Ramos (cell line): ENCODE measurements around the gene PRADC1.

ENCODE experiments used
- in situ Hi-C: fragments of 300-500 bp; cut with MboI; formaldehyde crosslinking; loops from one replicate; pipeline ENCODE4 v1.14.3; 2022; ENCODE audit warnings: low sequenced_read_pairs; ENCODE audit not compliant: unreplicated experiment

Gene PRADC1

DNA sequence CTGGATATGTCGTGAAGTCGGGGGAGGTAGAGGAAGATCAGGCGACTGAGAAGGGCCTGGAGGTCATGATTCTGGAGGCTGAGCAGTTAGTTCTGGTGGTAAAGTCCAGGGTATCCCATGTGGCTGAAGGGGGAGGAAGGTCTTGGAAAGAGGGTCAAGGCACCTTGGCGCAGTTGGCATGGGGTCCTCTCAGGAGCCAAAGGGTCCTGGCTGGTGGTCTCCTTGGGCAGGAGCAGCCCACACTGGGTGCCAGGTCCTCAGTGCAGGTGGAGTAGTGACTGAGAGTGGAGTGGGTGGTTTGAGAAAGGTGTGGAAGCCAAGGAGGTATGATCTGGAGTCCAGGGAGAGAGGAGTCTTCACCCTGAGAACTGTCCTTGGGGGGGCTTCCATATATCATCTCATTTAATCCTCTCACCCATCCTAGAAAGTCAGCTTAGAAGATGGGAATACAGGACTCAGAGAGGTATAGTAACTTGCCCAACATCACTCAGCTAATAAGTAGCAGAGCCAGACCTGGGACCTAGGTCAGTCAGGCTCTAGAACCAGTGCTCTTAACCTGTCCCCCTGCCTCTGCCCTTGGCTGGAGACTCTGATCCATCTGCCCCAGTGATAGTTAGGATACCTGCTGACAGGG lies 26.8 kb upstream of the PRADC1 start:
- in situ Hi-C loops, result no loop called here

DNA sequence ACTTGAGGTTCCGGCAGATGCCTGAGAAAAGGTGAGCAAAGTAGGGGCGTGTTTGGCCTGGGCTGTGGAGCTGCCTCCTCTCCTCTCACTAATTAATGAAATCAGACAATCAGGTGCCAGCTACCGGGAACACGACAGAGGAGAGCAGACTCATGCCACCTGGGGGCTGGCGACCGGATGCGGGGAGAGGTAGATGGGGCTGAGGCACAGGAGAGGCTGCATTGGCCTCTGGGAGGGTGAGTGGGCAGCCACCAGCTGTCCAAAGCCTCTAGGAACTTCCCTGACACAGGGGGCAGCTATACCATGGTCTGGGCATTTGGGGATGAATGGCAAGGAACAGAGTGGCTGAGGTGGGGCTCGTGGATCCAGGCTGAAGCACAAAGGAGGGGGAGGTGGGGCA lies 26.2 kb upstream of the PRADC1 start:
- in situ Hi-C loops, result no loop called here

DNA sequence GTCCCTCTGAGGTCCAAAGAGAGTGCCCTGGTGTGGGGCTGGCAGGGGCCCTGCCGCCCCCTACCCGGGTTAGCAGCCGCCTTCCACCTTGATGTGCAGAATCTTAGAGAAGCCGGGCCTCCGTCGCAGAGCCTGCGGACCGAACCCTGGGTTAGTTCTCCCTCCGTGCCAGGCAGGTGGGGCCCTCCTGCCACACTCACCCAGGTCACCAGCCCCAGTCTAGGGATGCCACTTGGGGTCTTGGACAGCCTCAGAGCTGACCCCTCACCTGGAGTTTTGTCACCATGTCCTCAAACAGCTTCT lies 25.8 kb upstream of the PRADC1 start:
- in situ Hi-C loops, result no loop called here

DNA sequence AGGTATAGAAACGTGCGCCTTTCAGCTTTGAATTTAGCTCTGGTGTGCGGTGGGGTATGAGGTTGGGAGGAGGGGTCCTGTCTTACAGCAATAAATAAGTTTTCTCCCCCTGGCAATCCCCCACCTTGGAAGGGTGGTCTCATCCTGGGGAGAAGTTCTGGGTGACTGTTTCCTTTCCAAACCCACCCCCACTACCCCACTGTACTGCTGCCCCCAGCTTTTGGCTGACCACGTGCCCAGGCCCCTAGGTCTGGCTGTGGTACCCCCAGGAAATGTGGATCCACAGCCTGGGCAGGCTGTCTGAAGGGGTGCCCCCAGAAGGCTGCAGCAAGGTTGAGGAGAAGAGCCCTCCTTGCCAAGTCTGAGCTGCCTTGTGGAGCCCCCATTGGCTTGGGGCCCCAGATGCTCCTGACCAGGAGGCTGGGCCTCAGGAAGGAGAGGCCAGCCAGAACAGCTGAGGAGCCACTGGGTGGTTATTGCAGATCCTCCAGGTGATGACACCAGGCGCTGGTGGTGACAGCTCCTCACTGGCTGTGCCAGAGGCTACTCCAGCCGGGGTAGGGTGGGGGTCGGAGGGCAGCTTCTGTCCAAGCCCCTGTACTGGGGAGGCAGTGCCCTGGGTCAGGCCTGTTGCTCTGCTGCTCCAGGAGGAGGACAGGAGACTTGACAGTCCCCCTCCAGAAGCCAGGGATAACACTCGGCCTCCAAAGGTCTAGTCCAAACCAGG lies 25.3 kb upstream of the PRADC1 start:
- in situ Hi-C loops, result no loop called here

DNA sequence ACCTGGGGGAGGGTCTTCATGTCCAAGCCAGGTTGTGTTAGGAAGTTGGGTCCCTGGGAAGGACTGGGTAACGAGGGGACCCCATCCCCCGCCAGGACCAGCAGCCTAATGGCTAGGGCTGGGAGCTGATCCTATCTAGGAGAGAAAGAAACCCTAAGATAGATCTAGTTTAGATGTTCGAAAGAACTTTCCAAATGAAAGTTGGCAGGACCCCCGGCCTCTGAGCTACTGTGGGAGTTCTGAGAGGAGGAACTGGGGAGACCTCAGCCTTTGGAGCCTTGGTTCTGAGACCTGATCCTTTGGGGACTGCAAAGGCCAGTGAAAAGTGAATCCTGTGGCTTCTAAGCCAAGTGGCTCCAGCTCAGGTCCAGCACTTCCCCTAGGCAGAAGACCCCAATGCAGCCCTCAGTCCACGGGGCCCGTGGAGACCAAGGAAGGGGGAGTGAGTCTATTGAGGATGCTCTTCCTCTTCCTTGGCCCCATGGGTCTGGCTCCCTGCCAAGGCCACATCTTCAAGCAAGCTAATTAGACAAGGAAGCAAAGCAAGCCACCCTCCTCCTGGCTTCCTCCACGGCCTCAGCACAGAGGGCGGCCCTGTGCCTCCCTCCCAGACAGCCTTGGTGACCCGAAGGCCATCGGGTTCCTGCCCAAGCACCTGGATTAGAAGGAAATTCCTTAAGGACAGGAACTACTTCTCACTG lies 24.5 kb upstream of the PRADC1 start:
- in situ Hi-C loops, result no loop called here

DNA sequence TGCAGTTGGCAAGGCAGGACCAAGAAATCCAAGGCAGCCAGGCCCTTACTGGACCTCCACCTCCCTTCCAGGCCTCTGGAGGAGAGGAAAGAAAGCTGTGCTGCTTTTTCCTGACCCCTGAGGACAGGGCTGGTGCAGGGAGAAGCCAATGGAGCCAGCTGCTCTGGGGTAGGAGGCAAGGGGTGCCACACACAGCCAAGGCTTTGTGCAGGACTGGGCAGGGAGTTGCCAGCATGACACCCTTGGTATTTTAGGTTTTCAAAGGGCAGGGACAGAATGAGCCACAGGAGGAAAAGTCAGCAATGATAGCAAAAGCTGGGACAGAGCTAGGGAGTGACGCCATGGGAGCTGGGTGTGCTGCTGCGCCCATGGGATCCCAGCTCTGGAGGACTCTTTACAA lies 24.0 kb upstream of the PRADC1 start:
- in situ Hi-C loops, result no loop called here

DNA sequence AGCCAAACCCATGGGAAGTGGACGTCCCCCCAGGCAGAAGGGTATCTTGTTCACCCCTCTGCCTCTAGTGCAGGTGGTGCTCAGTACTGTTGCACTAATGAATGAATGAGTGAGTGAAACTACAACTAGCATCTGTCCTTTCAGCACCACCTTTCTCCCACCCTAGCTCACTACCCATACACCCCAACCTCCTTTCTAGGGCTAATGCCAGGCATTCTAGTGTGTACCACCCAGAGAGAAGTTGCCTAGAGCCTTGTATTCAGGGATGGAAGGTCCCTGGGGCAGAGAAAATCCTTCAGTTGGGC lies 23.5 kb upstream of the PRADC1 start:
- in situ Hi-C loops, result no loop called here

DNA sequence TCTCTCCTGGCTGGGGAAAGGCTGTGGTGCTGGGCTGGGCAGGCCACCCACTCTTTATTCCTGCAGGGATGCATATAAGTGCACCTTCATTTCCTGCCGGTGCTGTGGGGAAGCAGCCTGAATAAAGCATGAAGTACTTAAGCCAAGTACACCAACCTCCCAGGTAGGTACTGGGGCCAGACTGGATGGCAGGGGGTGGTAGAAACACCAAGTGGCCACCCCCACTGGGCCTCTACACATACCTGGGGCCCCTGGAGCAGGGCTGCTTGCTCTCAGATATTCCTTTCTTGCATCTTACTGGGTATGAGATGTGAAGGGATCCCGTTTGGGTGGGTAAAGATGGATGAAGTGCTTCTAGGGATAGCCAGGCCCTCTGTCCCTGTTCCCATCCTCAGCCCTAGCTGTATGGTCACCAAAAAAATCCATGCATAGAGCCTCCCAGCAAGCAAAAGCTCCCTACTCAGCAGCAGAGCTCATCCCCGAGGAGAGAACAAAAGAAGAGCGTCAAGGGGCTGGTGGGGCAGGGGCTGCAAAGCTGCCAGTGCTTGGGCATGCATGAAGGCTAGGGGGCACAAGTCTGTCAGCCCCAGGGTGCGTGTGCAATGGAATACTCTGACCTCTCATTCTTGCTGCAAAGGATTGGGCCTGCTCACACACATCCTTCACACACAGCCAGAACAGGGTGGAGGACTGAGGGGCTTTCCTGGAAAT lies 23.0 kb upstream of the PRADC1 start:
- in situ Hi-C loops, result no loop called here

DNA sequence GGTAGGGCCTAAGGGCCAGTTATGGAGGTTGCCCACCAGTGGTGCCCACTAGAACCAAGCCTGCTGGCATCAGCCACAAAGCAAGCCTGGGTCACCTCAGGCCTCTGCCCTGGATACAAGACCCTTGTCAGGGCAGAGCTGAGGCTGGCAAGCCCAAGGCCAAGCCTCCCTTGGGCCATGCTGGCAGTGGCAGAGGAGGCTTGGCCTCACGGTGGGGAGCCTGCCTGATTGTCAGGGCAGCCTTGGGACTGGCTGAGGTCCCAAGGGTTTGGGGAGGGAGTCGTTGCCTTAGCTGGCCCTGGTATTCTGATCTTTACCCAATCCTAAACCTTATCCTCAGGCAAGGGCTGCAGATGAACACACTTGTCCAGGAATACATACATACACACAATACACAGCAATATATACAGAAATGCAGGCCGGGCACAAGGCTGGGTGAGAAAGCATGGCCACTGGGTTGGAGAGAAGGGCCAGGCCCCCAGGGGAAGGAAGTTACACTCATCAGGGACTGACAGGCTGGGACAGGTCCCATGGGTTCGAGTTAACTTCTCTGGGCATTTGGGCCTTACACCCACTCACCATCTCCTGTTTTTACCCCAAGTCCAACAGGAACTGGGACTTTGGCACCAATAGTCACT lies 22.1 kb upstream of the PRADC1 start:
- in situ Hi-C loops, result no loop called here

DNA sequence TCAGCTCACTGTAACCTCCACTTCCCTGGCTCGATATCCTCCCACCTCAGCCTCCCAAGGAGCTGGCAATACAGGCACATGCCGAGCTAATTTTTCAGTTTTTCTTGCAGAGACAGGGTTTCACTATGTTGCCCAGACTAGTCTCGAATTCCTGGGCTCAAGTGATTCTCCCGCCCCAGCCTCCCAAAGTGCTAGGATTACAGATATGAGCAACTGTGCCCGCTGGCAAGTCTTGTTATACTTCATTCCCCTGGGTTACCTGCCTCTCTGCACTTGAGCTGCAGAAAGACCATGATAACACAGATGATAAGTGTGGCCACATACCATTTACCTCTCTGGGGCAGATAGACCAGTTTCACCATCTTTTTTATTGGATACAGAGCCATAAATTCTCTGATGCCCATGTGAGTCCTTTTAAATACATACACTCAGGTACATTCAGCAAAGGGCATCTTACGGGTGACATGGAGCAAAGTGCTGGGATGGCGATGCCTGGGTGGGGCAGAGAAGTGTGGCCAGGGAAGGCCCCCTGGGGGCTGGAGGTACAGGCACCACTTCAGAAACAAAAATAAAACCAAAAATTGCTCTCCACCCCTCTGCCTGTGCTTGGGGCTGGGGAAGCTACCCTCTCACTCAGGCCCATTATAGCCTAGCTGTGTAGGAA lies 21.4 kb upstream of the PRADC1 start:
- in situ Hi-C loops, result no loop called here

DNA sequence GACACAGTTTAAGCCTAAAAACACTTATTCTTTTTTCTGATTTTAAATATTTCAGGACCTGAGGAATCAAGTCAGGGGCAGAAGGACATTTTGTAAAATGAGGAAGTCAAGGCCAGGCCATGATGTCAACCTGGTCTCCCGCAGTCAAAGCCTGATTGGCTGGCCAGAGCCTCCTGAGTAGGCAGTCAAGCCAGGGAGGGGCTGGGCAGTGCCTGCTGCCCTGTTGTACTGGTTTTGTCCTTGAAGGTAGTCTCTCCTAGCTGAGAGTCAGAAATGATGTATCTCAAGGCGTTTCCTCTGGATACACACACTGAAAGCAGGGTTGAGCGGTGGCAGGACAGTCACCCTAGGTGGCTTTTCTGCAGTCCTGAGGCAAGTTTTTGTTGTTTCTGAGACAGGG lies 20.9 kb upstream of the PRADC1 start:
- in situ Hi-C loops, result no loop called here

DNA sequence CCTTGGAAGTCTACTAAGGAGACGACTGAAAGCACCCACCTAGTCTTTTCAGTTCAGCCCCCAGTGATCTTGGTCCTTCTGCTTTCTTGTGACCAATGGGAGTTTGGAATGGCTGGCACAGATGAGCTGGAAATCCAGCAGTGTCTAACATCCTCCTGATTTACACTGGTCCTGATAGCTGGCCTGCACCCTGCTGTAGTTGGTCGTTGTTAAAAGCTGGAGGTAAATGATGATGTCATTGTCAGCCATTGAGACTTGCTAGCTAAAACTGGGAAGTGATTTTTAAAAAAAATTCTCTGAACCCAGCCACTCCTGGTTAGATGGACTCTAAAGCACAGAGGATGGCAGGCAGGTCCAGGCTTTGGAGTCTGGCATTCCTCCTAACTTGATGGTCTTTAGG lies 20.4 kb upstream of the PRADC1 start:
- in situ Hi-C loops, result no loop called here

DNA sequence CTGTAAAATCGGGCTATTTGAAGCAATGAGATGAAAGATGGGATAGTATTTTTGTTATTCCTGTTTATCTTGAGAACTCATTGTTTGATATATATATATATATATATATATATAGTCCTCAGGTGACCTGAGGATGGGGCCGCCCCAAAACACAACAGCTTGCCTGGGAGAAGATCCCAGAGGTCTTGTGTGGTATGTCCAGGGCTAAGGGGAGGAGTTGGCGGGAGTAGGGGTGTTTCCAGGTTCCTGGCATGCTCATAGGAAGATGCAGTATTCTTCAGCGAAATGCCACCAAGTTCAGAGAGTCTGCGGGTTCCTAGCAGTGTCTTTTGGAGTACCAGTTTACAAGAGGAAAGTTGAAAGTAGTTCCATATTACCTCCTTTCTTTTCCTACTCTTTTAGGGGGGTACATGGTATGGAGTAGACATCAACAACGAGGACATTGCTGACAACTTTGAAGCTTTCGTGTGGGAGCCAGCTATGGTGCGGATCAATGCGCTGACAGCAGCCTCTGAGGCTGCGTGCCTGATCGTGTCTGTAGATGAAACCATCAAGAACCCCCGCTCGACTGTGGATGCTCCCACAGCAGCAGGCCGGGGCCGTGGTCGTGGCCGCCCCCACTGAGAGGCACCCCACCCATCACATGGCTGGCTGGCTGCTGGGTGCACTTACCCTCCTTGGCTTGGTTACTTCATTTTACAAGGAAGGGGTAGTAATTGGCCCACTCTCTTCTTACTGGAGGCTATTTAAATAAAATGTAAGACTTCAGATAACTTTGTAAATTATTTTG lies 19.4 kb upstream of the PRADC1 start:
- in situ Hi-C loops, result no loop called here

DNA sequence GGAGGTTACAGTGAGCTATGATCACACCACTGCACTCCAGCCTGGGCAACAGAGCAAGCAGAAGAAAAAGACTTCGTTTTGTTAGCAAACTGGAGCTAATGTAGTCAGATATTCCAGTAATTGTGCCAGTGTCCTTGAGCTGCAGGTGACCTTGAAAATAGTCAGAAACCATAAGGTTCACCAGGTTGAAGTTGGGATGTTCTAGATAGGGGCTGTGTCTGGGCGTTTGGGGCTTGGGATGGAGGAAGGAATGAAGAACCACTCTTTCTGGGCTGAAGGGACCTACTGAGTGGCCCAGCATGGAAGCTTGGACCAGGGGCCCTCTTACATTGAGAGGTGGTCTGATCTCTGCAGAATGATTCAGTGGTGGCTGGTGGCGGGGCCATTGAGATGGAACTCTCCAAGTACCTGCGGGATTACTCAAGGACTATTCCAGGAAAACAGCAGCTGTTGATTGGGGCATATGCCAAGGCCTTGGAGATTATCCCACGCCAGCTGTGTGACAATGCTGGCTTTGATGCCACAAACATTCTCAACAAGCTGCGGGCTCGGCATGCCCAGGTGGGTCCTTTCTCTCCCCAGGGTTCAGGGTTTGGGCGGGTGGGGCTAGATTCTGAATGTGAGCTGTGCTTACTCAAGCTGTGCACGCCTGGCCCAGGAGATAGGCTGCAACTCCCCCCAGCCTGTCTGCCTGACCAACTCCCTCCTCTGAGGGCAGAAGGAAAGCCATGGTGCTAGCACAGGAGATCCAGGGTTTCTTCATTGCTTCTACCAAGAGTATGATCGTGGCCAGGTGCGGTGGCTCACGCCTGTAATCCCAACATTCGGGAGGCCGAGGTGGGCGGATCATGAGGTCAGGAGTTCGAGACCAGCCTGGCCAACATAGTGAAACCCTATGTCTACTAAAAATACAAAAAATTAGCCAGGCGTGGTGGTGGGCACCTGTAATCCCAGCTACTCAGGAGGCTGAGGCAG lies 18.1 kb upstream of the PRADC1 start:
- in situ Hi-C loops, result no loop called here

DNA sequence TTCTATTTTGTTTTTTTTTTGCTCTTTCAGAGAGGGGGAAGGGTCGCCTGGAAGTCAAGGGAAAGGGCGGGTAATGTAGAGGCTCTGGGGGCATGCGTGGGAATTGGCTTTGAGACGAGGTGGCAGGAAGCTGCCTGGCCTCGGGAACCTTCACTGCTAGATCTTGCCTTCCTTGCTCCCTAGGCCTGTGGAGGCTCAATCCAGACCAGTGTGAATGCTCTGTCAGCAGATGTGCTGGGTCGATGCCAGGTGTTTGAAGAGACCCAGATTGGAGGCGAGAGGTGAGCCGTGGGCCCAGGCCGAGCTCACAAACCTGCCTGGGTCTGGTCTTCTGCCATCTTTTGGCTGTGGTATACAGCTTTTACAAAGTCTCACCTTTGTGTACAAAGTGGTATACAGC lies 16.6 kb upstream of the PRADC1 start:
- in situ Hi-C loops, result loop anchor here (25.0 kb wide), 1 partner anchor 938 kb away; the partner anchor contains the start of genes MOB1A and MTHFD2

DNA sequence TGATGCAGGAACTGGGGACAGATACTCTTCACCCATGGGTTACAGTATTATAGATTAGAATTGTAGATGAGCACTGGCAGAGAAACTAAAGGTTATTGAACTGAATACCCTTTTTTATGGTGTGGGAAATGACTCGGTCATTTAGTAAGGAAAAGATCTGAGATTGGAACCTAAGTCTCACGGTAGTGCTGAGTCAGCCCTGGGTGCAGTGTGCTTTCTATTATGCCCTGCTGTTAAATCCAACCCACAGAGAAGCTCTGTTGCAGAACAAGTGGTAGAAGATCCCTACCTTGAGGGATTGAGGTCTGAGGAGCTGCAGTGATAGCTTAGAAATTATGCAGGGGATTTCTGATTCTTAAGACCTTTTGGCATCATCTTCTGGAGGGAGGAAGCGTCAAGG lies 13.8 kb upstream of the PRADC1 start:
- in situ Hi-C loops, result loop anchor here (25.0 kb wide), 1 partner anchor 940 kb away; the partner anchor contains the start of genes MOB1A and MTHFD2

DNA sequence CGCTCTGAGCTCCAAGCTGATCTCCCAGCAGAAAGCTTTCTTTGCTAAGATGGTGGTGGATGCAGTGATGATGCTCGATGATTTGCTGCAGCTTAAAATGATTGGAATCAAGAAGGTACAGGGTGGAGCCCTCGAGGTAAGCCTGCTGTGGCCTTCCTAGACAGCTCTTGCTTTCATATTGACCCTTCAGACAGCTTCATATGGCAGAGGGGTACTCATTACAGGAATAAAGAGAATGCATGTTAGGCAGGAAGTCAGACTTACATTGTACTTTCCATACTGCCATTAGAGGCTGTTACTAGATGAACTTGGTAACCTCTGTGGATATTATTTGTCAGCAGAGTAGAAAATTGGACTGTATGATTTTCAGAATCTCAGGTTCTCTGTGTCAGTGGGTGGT lies 11.5 kb upstream of the PRADC1 start:
- in situ Hi-C loops, result loop anchor here (25.0 kb wide), 1 partner anchor 943 kb away; the partner anchor contains the start of genes MOB1A and MTHFD2
